SW480 (cell line): ENCODE data around the gene TGFBR3L.

ENCODE experiments used
- DNase-seq: peaks from one replicate; pipeline ENCODE4 v3.0.0-alpha.2; 2016; ENCODE audit warnings: low spot score

Gene TGFBR3L

DNA sequence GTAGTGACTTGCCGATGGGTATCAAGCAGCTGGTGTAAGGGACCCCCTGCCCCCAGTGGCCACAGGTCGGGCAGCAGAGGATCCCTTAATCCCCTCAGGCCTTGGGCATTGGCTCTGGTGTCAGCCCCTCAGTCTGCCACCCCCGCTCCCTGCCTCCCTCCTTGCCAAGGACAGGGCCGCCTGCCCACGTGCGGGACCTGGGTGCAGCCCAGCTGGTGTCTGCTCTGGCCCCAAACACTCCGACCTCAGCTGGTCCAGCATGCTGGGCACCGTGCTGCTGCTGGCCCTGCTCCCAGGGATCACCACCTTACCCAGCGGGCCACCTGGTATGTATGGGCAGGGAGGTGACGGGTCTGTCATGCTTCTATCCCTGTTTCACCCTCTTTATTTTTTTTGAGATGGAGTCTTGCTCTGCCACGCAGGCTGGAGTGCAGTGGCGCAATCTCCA, at the start of gene TGFBR3L:
TSS of gene TGFBR3L (plus strand) at position 233 of the 448 bp plus-strand sequence.
- DNase-seq, result no peak

DNA sequence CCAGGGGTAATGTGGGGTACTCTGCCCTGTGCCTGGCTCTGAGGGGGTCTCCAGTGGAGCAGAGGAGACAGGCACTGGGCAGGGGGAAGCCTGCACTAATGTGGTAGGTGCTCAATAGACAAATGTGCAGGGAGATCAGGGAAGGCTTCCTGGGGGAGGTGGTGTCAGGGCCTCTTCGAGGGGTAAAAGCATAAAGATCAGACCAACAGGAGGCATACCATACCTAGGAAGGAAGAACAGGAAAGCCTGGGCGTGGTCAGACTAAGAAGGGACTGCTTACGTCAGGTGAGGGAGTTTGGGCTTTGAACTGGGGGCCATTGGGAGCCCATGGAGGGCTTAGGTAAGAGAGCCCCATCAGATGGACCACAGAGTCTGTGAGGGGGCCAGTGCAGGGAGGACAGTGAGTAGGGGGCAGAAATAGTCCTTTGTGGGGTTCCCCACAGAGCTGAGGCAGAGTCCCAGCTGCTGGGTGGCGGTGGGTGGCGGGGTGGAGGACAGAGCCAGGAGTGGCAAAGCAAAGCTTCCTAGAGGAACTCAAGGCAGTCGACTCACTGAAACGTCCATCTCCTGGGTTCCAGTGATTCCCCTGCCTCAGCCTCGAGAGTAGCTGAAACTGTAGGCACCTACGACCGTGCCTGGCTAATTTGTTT, 49.2 kb upstream of the TGFBR3L start:
- no peak for DNase-seq

DNA sequence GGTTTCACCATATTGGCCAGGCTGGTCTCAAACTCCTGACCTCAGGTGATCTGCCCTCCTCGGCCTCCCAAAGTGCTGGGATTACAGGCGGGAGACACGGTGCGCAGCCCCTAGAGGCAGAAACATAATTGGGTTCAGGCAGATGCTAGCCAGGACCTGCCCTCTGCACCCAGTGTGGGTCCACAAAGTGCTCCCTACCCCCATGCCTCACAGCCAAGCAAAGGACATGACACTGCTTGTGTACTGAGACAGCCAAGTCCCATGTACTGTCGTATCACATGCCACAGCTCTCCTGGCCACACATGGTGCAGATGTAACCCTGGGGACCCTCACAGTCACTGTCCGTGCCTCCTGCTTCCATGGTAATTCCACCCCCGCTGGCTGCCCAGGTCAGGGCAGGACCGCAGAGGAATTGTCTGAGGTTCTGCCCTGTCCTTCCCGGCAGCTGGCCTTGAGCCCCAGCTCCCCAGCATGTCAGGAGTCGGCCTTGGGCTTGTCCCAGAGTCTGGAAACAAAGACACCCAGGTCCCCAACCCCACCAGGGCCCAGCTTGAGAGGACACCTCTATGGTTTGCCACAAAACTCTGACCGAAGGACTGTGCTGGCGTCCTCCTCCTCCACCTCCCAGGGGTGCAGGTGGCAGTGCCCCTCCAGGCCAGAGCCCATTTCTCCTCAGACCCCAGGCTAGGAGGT, 48.1 kb upstream of the TGFBR3L start:
- no peak for DNase-seq

DNA sequence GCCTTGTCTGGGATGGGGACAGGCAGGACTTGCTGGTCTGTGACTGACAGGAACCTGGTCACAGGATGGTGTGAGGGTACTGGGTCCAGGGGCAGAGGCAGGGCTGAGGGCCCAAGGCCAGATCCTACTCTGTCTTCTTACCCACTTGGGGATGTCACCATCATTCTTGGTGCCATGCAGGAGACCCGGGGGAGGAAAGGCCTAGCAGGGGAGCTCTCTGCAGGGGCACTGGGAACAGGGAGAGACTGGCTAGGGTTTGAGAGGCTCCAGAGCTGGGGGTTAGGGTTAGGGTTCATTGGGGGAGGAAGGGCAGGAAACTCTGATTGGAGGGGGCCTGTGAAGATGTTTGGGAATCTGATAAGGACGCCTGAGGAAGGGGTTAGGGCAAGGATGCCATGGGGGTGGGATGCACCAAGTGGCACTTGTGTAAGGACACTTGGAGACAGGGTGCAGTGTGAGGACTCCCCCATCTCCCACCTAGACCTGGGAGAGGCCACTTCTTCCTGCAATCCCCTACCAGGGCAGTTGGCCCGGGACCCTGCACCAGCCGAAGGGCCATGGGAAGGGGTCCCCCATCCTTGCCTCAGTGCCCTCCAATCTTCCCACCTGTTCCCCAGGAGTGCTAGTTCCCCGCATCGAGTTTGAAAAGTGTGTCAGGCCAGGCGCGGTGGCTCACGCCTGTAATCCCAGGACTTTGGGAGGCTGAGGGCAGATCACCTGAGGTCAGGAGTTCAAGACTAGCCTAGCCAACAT, 47.4 kb upstream of the TGFBR3L start:
- DNase-seq, result no peak

DNA sequence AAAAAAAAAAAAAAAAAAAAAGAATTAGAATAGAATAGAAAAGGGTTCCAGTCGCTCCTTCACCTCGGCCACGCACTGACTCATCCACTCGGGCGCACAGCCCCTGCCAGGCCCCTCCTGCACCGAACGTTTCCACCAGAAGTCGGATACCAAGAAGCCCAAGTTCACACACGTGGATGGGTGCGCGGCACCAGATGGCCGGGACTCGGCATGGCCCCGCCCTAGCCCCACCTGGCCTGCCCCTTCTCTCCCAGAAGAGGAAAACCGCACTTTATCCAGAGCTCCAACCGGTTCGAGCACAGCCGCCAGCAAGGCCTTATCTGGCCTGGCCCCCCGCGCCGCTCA, 46.3 kb upstream of the TGFBR3L start:
- peak; percentile 69 for DNase-seq

DNA sequence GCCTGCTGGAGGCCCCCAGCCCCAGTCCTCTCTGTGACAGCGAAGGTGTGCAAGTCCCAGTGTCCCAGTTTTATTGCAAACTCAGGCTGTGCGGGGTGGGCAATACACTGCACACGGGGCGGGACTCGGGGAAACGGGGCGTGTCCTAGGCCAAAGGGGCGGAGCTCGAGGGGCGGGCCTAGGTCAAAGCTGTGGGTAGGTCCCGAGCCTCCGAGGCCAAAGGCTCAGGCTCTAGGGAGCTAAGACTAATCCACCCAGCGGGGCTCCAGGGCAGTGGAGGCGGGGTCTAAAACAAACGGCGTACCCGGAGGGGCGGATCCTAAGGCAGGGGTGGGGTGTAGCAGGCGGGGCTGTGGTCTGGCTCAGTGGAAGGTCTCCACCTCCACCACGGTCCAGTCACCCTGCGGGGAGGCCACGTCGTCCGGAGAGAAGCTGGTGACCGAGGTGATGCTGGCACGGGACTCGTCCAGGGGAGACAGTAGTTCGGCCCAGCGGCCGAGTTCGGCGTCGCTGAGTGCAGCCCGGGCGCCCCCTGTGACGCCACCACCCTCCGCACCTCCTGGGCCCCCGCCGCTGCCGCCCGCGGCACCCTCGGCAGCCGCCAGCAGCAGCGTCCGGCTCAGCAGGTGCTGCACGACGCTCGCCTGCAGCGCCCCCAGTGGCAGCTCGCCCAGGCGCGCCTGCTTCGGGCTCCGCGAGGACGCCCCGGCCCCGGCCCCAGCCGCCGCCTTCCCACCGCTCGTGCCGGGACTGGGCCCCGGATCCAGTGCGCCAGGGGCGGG, 45.8 kb upstream of the TGFBR3L start:
- peak; percentile 93 for DNase-seq

DNA sequence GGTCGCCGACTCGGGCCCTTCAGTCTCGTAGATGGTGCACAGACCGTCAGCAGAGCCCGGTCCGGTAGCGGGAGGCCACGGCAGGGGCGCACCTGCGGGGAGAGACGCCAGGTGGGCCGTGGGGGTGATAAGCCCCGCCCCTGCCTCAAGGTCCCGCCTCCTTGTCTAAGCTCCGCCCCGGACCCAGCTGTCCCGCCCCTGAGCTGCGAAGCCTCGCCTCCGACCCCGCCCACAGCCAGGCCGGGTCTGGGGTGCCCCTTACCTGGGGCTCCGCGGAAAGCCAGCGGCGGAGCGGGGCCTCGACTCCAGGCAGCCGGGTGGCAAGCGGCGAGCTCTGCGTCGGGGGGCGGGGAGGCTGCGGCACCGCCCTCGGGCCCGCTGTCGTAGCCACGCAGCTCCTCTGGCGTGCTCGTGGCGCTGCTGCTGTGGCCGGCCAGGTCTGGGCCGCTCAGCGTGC, 45.1 kb upstream of the TGFBR3L start:
- peak; percentile 53 for DNase-seq

DNA sequence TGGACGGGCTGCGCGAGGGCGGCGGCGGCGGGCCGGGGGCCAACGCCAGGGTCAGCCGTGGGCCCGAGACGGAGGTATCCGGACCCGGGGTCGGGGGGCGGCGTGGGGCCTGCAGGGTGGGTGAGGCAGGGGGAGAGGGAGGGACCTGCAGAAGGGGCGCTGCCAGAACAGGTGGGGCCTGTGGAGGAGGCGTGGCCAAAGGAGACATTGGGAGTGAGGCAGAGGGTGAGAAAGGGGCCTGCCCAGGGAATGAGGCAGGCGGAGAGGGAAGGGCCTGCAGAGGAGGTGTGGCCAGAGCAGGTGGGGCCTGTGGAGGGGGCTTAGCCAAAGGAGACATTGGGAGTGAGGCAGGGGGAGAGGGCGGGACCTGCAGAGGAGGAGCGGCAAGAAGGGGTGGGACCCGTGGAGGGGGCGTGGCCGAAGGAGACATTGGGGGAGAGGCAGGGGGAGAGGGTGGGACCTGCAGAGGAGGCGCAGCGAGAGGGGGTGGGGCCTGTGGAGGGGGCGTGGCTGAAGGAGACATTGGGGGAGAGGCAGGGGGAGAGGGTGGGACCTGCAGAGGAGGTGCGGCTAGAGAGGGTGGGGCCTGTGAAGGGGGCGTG, 44.6 kb upstream of the TGFBR3L start:
- DNase-seq, result peak; percentile 82

DNA sequence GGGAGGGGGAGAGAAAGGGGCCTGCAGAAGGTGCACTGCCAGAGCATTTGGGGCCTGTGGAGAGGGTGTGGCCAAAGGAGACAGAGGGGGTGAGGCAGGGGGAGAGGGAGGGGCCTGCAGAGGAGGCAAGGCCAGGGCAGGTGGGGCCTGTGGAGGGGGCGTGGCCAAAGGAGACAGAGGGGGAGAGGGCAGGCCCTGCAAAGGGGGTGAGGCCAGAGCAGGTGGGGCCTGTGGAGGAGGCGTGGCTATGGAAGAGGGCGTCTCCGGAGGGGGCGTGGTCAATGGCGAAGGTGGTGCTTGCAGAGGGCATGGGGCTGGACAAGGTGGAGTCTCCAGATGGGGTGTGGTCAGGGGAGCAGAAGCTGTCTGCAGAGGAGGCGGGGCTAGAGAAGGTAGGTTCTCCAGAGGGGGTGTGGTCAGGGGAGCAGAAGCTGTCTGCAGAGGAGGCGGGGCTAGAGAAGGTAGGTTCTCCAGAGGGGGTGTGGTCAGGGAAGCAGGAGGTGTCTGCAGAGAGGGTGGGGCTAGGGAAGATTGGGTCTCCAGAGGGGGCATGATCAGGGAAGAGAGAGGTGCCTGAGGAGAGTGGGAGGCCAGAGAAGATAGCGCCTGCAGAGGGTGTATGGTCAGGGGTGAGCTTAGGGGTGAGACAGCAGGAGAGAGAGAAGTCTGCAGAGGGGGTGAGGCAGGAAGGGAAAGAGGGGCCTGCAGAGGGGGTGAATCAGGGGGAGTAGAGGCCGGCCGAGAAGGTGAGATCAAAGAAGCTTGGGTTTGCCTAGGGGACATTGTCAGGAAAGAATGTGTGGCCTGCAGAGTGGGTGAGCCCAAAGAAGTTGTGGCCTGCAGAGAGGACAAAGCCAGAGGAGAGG, 43.8 kb upstream of the TGFBR3L start:
- DNase-seq, result peak; percentile 95

DNA sequence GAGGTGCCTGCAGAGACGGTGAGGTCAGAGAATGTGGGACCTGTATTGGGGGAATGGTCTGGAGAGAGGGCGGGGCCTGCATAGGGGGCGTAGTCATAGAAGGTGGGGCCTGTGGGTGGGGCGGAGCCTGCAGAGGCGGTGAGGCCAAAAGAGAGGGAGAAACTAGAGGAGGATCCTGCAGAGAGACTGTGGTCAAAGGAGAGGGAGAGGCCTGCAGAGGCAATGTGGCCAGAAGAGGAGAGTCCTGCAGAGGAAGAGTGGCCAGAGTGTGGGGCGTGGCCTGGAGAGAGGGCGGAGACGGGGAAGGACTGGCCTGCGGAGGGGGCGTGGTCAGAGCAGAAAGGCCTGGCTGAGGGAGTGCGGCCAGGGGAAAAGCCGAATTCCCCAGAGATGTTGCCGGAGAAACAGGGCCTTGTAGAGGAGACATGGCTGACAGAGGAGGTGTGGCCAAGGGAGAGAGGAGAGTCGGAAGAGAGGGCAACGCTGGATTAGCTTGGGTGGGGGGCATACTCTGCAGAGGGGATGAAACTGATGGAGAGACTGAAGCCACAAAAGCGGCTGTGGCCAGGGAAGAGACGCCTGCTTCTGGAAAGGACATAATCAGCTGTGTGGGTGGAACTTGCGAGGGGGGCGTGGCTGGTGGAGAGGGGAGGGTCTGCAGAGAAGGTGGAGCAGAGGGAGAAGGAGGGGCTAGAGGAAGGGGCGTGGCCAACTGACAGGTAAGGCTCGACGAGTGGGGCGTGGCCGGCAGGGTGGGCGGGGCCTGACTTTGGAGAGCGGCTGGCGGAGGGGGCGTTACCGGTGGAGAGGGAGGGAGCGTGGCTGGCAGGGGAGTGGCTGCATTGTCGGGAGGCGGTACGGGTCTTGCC, 43.0 kb upstream of the TGFBR3L start:
- DNase-seq, result peak; percentile 95

DNA sequence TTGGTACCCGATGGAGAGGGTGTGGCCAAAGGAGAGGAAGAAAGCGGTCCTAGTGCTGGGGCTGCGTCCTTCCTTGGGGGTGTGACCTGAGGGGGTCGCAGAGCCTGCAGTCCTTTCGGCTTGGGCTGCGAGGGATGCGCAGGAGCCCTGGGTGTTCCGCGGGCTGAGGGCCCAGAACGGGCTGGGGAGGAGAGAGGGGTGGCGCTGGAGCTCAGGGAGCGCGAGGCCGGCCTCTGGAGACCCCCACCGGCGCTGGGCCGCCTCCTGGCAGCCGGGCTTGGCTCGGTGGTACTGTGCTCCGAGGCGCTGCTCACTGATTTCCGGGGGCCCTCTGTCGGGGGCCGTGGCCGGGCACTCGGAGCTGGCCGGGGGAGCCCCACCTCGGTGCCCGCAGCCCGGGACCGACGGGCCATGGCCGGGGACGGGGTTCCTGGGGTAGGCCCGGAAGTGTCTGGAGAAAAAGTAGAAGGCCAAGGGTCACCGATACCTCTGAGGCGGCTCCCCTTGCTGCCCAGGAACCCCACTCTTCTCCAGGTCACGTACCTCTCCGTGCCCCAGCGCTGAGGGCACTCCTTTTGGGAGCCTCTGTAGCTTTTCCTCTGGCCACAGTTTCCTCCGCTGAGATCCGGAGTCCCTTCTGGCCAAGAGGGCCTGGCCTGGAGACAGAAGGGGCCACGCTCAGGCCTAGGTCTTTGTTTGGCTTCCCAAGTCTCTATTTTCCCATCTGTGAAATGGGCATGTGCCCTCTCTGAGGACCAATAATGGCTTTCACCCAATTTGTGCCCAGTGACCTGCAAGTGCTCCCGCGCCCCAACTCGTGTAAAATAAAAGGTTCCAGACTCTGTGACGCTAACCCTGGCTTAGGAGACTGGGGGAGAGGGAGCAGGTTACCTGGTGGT, 42.1 kb upstream of the TGFBR3L start:
- no peak for DNase-seq

DNA sequence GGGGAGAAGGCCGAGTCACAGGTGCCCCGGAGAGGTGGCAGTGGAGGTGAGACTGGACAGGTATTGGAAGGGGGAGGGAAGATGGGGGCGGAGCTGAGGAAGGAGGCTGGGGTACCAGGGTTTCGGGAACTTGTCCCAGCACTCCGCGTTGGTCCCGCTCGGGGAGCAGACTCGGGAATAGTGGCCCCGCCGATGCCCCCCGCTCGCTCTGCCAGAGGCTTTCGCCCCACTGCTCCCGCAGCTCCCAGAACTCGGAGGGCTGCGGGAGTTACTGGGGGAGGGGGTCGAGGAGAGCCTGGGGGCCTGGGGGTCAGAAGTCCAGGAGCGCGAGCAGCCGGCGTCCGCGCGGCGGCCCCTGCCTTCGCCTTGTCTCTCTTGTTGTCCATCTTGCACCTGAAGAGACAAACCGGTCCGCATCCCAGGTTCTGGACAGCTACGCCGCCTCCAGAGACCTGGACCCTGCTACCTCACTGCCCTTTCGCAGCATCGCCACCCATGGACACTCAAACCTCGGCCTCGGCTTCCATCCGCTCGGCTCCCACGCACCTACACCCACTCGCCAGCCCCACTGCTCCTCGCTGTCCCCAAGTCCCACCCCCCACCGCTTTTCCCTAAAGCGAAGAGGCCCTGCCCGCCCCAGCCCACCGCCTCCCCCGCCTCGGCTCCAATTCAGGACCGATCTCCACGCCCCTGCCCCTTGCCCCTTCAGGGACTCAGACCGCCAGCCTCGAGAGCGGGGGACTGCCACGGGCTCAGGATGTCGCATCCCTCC, 41.1 kb upstream of the TGFBR3L start:
- DNase-seq, result no peak

DNA sequence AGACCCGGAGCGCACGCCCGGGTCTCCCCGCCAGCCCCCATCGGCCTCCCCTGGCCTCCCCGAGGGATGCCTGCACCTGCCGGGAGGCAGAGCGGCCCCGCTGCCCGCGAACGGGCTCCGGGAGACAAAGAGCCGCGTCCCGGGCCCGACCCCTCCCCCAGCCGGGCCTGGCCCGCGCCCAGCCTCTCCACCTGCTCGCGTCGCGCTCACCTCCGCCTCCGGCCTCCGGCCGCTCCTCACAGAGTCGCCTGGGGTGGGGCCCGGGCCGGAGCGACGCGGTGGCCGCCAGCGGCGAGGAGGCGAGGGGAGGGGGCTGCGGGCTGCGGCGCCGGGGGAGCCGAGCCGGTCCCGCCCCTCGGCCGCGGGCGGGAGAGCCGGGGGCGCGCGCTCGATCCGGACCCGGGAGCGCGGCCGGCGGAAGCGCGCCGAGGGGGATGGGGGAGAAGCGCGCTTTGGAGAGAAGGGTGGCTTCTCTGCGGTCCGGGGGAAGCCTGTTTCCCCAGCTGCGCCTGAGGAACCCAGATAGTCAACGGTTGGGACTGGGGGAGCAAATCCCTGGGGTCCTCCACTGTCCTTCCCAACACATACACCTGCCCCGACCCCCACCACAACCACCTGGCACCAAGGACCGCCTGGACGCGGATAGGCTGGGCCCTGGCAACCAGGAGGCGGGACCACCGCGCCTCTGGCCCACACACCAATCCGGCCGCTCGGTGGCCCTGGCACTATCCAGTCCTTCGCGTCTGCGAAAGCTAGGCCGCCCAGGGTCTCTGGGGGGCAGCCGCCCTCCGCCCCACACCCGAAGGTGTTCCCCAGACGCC, 40.3 kb upstream of the TGFBR3L start, which contains the start of gene PRR36:
TSS of gene PRR36 (minus strand) at position 315 of the 821 bp plus-strand sequence. CDS start 701 bp downstream, outside the sequence.
- DNase-seq, result peak; percentile 71

DNA sequence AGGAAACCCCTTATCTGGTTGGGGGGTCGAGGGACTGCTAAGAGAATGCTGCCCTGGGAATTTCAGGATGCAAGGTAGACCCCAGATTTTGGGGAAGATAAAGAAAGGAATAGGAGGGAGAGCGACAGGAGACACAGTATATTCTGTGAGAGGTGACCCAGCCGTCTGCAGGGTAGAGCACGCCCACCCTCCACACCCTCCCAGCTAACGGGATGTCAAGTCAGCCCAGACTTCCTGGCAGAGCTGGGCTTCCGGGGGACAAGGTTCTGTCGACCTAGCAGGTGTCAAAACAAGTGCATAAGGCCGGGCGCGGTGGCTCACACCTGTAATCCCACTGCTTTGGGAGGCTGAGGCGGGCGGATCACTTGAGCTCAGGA, 39.7 kb upstream of the TGFBR3L start:
- no peak for DNase-seq

DNA sequence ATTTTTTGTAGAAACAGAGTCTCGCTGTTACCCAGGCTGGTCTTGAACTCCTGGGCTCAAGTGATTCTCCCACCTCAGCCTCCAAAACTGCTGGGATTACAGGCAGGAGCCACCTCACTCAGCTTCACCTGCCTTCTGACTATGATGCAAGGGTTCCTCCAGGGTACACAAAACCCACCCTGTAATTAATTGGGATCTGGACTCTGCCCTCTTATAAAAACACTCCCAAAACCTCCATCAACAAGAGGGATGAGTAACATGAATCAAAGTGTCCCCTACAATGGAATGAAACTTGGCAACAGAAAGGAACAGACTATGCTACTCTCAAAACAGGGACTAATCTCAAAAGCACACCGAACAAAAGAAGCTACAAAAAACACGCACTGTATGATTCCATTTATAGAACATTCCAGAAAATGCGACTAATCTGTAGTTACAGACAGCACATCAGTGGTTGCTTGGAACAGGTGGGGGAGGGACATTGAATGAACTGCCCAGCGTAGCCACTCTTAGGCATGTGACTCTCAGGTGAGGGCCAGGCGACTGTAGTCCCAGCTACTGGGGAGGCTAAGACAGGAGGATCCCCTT, 37.3 kb upstream of the TGFBR3L start:
- DNase-seq, result peak; percentile 65

DNA sequence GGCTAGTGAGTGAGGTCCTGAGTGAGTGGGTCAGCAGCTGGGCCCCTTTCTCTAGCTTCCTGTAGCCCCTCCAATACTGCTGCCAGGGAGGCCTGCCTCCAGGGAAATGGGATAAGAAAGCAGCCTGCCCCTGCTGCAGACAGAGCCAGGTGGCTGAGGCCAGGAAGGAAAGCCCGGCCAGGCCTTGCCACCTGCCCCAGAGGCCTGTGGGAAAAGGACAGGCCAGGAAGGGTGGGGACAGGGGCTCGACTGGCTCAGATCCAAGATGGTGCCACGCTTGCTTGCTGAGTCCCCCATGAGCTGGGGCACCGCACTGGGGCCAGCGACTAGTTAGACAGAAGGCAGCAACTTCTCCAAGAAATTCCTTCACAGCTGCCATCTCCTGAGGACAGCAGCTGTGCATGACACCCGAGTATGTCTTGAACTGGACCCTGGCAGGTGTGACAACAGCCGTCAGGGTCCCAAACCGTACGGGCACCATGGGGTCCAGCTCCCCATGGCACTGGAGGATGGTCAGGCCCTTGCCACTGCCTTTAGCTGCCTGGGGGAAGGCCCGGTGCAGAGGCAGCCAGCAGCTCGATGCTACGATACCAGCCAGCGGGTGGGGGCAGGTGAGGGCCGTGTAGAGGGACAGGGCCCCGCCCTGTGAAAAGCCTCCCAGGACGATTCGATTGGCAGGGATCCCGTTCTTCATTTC, 35.4 kb upstream of the TGFBR3L start:
- DNase-seq, result no peak
